22Rv1 (cell line): Measurements from ENCODE around the gene FKBP15.
"Not testable (repeated sequence)": the region's sequence is repeated elsewhere in the genome, so short reads cannot be mapped to it uniquely, and the experiment has no call there.

Source experiments
- H3K27ac ChIP-seq: fragments of 450-650 bp; 2 replicates; pipeline ENCODE4 v1.5.1; 2017
- CTCF ChIP-seq: fragments of 450-650 bp; IDR thresholded peaks from 2 replicates; pipeline ENCODE4 v1.5.1; 2017; ENCODE audit warnings: mild to moderate bottlenecking
- ZFX ChIP-seq: fragments of 450-650 bp; IDR thresholded peaks from 2 replicates; pipeline ENCODE4 v1.6.1; 2017; ENCODE audit warnings: antibody characterized with exemption, borderline replicate concordance

The FKBP15 gene

GRCh38 chr9:113131689-113132151, 89.4 kb downstream of the FKBP15 start:
- no peak for TF ChIP-seq CTCF
- no peak for TF ChIP-seq ZFX

GRCh38 chr9:113129884-113130283, 91.2 kb downstream of the FKBP15 start:
- TF ChIP-seq ZFX (no peak), CTCF (no peak)
- H3K27ac ChIP-seq: no peak overlapping the region

More at GRCh38 chr9:113131689-113132151, 89.4 kb downstream of the FKBP15 start:
- H3K27ac ChIP-seq: no peak overlapping the region

DNA sequence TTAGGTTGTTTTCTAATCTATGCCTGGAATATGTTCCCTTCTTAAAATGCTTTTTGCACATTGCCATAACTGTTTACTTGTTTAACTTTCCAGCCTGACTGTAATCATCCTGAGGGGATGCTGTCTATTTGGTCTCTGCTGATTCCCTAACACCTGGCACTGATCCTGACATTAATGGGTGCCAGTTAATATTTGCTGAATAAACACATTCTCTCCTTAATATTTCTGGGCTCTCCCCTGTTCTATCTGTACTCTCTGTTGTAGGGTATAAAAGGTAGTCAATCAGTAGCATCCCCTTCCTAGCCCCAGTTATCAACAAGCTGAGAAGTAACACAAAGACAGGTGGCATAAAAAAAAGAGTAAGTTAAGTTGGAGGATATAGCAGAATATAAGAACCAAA, 91.6 kb downstream of the FKBP15 start:
- TF ChIP-seq ZFX (no peak), CTCF (no peak)
- no peak overlapping the region for H3K27ac ChIP-seq

- no peak for TF ChIP-seq CTCF
- no peak for TF ChIP-seq ZFX
Observed at GRCh38 chr9:113125386-113126035, 95.6 kb downstream of the FKBP15 start.

DNA sequence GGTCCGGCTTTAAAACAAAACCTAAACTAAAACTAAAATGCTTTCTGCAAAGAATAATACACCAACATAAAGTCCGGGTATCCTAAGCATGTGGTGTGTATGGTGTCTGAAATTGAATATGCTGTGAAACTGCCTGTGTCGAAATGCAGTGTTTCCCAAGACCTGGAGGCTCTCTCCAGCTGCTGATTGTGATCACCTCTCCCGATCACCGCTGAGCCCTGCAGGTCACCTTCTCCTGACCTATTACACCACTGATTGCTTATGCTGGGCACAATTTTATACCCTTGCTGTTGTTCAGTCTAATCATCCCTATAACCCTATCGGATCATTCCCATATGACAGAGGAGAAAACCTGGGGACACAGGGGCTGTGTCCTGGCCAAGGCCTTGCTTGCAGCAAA, 102.2 kb downstream of the FKBP15 start:
- not testable (repeated sequence) for H3K27ac ChIP-seq

More at GRCh38 chr9:113125386-113126035, 95.6 kb downstream of the FKBP15 start:
- H3K27ac ChIP-seq: no peak overlapping the region
